ENCODE data around the gene FOXD3. TPM values are rescaled to one million over a fixed set of nuclear protein-coding genes. Genes with fewer than 3 reads are reported as not detected.

FOXD3 gene
- total RNA-seq, 4 donors from 2014 or later: not detected

DNA sequence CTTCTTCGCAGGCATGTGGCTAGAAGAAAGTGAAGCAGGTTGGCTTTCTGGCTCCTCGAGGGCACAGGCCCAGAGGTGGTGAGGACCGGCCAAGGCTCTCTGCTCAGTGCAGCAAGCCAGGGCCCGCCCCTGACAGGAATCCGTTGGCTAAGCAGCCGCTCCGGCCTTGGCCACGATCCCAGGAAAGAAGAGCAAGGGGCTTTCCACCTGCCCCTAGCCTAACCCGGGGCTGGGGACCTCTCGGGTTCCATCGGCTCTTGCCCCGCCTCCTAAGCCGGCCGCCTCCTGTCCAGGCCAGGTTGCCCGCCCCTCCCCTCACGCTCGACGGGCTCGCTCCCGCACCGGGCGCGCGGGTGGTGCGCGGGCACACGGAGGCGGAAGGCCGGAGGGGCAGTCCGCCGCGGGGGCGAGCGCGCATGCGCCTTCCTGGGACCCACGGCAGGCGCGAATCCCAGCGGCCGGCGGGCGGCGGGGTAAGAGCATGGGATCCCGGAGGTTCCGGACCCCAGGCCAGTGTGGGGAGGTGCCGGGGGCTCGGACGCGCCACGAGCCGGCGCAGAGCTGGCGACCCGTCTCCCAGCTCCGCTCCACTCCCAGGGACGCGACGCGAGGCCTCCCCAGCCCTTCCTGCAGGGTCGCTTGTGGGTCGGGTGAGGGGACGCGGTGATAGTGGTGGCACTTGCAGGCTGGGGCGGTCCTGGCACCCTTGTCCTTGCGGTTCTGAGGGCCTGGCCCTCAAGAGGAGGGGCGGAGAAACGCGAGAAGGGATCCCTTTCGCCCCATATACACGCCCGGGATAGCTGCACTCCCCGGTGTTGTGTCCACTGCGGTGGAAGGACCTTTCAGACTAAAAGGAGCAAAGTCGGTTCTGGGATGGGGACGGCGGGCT lies 45.1 kb downstream of the FOXD3 start, which contains the start of gene ALG6:
TSS of gene ALG6 (plus strand) at position 413 of the 889 bp plus-strand sequence. CDS start 3,351 bp downstream, outside the sequence.
- TF ChIP-seq, protein P1, sequence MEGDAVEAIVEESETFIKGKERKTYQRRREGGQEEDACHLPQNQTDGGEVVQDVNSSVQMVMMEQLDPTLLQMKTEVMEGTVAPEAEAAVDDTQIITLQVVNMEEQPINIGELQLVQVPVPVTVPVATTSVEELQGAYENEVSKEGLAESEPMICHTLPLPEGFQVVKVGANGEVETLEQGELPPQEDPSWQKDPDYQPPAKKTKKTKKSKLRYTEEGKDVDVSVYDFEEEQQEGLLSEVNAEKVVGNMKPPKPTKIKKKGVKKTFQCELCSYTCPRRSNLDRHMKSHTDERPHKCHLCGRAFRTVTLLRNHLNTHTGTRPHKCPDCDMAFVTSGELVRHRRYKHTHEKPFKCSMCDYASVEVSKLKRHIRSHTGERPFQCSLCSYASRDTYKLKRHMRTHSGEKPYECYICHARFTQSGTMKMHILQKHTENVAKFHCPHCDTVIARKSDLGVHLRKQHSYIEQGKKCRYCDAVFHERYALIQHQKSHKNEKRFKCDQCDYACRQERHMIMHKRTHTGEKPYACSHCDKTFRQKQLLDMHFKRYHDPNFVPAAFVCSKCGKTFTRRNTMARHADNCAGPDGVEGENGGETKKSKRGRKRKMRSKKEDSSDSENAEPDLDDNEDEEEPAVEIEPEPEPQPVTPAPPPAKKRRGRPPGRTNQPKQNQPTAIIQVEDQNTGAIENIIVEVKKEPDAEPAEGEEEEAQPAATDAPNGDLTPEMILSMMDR (IDR thresholded peaks at IDR 0.05; ENCODE audit: low read depth): no peak

DNA sequence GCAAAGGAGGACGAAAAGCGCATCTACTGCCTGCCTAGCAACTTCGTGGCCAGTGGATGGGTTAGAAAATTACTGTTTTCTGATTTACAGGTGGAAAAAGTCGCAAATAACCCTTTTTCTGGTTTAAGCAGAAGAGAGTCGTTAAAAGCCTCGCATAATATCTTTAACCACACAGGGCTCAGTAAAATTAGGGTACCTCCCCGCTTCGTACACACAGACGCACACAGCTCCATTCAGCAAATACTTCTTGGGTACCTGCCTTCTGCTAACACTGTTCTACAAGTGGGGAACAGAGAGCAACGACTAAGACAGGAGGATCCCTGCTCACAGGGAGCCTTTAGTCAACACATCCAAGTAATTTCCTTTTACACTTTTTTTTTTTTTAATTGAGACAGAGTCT lies 45.8 kb downstream of the FOXD3 start:
- TF ChIP-seq, protein P1 (IDR thresholded peaks at IDR 0.05; ENCODE audit: low read depth): no peak

Small RNAs within 50 kb of the gene (small RNA-seq; reads per million reads assigned to genes)
- 0.73 reads per million for gene MIR6068
- 0.49 reads per million for gene RF00019

Other genes with a start within 250 kb of the FOXD3 start
- 10 to 100 TPM in 2 of 4 donors, 1 to 10 TPM in 2; 5.7 to 21.8 (median 10.5) TPM for gene ALG6, start 45.1 kb downstream of the FOXD3 start, total RNA-seq
- gene ITGB3BP, start 200.7 kb downstream of the FOXD3 start, total RNA-seq: 10 to 100 TPM in 2 of 4 donors, 1 to 10 TPM in 2; 9.2 to 10.2 (median 9.9) TPM
- gene EFCAB7, start 201.0 kb downstream of the FOXD3 start, total RNA-seq: 10 to 100 TPM in 2 of 4 donors, 1 to 10 TPM in 2; 2.8 to 46.0 (median 7.9) TPM

Data from subcutaneous adipose tissue (tissue), 4 donors.